Adrenal gland (tissue), 12 donors: Measurements from ENCODE around the gene NHS. TPM values are rescaled to one million over a fixed set of nuclear protein-coding genes. Genes with fewer than 3 reads are reported as not detected.

Experiments used
- DNase-seq, 7 donors: peaks; one replicate each; pipeline ENCODE4 v3.0.0-alpha.2; 2019 to 2020
- H3K27ac ChIP-seq, 5 donors: fragments of 200-600 bp; sonication (generic) in 4 of 5; 1 replicate in 3 of 5; 2 replicates in 2 of 5; pipeline versions ENCODE4 v1.5.1 to v1.8.0; 2016 to 2020; ENCODE audit warnings: mild to moderate bottlenecking in 1 of 5
- H3K27me3 ChIP-seq: fragments of 200-600 bp; 2 replicates; pipeline ENCODE4 v1.8.0; 2021
- H3K36me3 ChIP-seq, 2 donors: fragments of 200-600 bp; replicated peaks in 1 of 2; 1 replicate in 1 of 2; 2 replicates in 1 of 2; pipeline versions ENCODE4 v1.5.1 to v1.8.0; 2018 to 2022
- H3K4me1 ChIP-seq, 2 donors: fragments of 200-600 bp; replicated peaks in 1 of 2; 1 replicate in 1 of 2; 2 replicates in 1 of 2; pipeline versions ENCODE4 v1.5.1 to v1.8.0; 2018 to 2021
- H3K4me3 ChIP-seq, 4 donors: fragments of 200-600 bp; sonication (generic) in 3 of 4; one replicate each; pipeline ENCODE4 v1.5.1; 2016 to 2018
- H3K9me3 ChIP-seq, 3 donors: fragments of 200-600 bp; sonication (generic) in 1 of 3; replicated peaks in 1 of 3; 1 replicate in 2 of 3; 2 replicates in 1 of 3; pipeline versions ENCODE4 v1.5.1 to v1.8.0; 2016 to 2021
- POLR2A ChIP-seq, 2 donors: fragments of 450-650 bp; IDR thresholded peaks; one replicate each; pipeline ENCODE4 v1.6.1; 2017; ENCODE audit warnings: antibody characterized with exemption in 2 of 2, mild to moderate bottlenecking in 2 of 2, moderate library complexity in 1 of 2
- WGBS, 4 donors: extraction: QIAGEN DNeasy Blood & Tissue Kit in 2 of 4; methylation state at CpG; one replicate each; pipeline versions ENCODE4 v1.1.5 to v1.1.7; 2013 to 2017; 5-methylcytosine and 5-hydroxymethylcytosine counted together
- intact Hi-C, 2 donors: fragments of 100-400 bp; cut with DNase I; formaldehyde crosslinking; loops; one replicate each; pipeline versions ENCODE4 v1.14.1 to v1.15.0; 2022 to 2023
- polyA plus RNA-seq, 3 donors: library from polyadenylated mRNA; stranded (reverse); fragments of 200-250 nt in 2 of 3; fragments of 350-450 nt in 1 of 3; fragmentation: Illumina TruSeq in 1 of 3; extraction: RNeasy Lipid Tissue Mini Kit (QIAGEN cat#74804) in 1 of 3; gene quantifications; one replicate each; pipeline ENCODE4 v1.2.3, GENCODE V29; 2013 to 2014
- total RNA-seq, 9 donors: library from RNA; depleted of rRNA in 4 of 9; stranded (reverse); fragments of >200 nt in 4 of 9; fragments of 120-200 nt in 1 of 9; fragmentation: NEBNext Ultra II Directional in 1 of 9; extraction: Animal tissue kit (Norgen Biotek cat#: 25700) in 1 of 9; gene quantifications; one replicate each; pipeline versions ENCODE4 v1.1.0 to v1.2.4, GENCODE V29; 2013 to 2023
- TF ChIP-seq, protein P1 (sequence below), 6 experiments: fragments of 450-650 bp in 4 of 6; fragments of 200-600 bp in 2 of 6; sonication (generic) in 1 of 6; IDR thresholded peaks; 1 replicate in 5 of 6; 2 replicates in 1 of 6; pipeline versions ENCODE4 v1.5.1 to v1.8.0; 2016 to 2021; ENCODE audit warnings: antibody characterized with exemption in 6 of 6, mild to moderate bottlenecking in 2 of 6, moderate library complexity in 1 of 6
- donor health status: healthy with polysubstance abuse.
- donor health status: Bipolar disorder and iron deficiency.
- donor health status: DM: yes; HTN: yes; CAD: no.
- donor health status: DM: no; HTN: no; CAD: no.
- donor health status: DM: no; HTN: no; CAD: no.
- donor health status: DM: yes; HTN: yes; CAD: no.

Gene NHS
- total and polyA plus RNA-seq, 12 donors: 4.4 to 12.5 (median 6.8) TPM

DNA sequence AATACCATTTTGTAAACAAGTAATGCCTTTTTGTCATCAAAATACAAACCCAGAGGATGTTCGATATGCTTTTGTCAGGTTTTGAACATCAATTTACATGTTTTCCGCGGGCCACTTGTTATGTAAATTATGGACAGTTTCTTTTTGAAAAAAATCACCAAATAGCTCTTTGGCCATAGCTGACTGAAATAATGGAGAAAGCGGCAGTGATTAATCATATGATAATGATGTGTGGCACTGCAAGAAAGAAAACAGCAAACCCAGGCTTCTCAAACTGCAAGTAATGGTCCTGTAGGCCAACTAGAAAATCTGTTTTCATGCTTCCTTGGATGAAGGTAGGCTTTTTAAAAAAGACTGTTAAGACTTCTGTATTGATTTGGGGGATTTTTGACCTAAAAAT, 346.7 kb downstream of the NHS start:
- Histone ChIP-seq H3K9me3 (no peaks in the 10 kb centered on the region), H3K36me3 (no peaks in the 10 kb centered on the region), H3K27ac (no peak overlapping the region), H3K4me1 (no peaks in the 10 kb centered on the region), H3K4me3 (no peak overlapping the region), H3K27me3 (no peaks in the 10 kb centered on the region)
- intact Hi-C loops: no loop called here
- 68 to 95% (median 83%) methylated on average over 4 of the region's 4 CpGs for WGBS, 4 donors
- TF ChIP-seq POLR2A (IDR thresholded peaks at IDR 0.05): no peak
- TF ChIP-seq, protein P1, sequence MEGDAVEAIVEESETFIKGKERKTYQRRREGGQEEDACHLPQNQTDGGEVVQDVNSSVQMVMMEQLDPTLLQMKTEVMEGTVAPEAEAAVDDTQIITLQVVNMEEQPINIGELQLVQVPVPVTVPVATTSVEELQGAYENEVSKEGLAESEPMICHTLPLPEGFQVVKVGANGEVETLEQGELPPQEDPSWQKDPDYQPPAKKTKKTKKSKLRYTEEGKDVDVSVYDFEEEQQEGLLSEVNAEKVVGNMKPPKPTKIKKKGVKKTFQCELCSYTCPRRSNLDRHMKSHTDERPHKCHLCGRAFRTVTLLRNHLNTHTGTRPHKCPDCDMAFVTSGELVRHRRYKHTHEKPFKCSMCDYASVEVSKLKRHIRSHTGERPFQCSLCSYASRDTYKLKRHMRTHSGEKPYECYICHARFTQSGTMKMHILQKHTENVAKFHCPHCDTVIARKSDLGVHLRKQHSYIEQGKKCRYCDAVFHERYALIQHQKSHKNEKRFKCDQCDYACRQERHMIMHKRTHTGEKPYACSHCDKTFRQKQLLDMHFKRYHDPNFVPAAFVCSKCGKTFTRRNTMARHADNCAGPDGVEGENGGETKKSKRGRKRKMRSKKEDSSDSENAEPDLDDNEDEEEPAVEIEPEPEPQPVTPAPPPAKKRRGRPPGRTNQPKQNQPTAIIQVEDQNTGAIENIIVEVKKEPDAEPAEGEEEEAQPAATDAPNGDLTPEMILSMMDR (IDR thresholded peaks at IDR 0.05): no peak
- no peak for DNase-seq

DNA sequence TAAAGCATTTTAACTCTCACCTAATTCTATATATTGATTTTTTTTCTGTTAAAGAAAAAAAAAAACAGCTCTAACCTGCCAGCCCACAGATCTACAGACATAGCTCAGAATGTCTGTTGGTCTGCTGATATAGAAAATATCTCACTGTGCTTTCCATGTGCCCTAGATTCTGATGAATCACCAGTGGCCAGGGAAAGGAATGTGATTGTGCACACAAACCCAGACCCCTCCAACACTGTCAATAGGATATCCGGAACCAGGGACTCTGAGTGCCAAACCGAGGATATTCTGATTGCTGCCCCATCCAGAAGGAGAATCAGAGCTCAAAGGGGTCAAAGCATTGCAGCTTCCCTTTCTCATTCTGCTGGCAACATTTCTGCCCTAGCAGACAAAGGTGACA, 350.2 kb downstream of the NHS start:
- Histone ChIP-seq H3K27me3 (peaks cover 4% of the 10 kb centered on the region), H3K9me3 (no peaks in the 10 kb centered on the region), H3K36me3 (no peaks in the 10 kb centered on the region), H3K4me1 (no peaks in the 10 kb centered on the region), H3K4me3 (no peak overlapping the region), H3K27ac (no peak overlapping the region)
- no peak for TF ChIP-seq POLR2A (IDR thresholded peaks at IDR 0.05)
- TF ChIP-seq, protein P1 (IDR thresholded peaks at IDR 0.05): no peak
- WGBS, 4 donors: 78 to 92% (median 91%) methylated on average over 2 of the region's 2 CpGs
- intact Hi-C loops: no loop called here
- DNase-seq: no peak

DNA sequence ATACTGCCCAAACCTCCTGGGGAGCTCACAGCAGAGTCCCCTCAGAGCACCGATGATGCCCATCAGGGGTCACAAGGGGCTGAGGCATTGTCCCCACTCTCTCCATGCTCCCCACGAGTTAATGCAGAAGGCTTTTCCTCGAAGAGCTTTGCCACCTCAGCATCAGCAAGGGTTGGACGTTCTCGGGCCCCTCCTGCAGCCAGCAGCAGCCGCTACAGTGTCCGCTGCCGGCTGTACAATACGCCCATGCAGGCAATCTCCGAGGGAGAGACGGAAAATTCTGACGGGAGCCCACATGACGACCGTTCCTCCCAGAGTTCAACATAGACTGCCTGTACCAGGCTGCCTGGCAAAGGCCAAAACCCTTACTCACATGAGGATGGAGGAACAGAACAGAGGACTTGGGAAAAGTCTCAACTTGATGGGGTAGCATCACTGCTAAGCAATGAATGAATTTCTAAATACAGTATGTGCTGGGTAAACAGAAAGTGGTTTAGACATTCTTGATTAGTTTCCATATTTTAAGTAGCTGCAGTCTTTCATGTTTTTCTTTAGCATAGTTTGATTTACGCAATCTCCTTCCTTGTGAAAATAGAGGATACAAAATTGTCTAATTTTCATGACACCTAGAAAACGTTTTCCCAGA, 357.3 kb downstream of the NHS start:
- no peaks in the 10 kb centered on the region for H3K9me3 ChIP-seq
- no peak overlapping the region for H3K4me3 ChIP-seq
- no peak overlapping the region for H3K27ac ChIP-seq
- no peak for DNase-seq
- peaks cover 4% of the 10 kb centered on the region for H3K27me3 ChIP-seq
- 72 to 87% (median 84%) methylated on average over 7 to 16 of the region's 16 CpGs for WGBS, 4 donors
- TF ChIP-seq, protein P1 (IDR thresholded peaks at IDR 0.05): no peak
- TF ChIP-seq POLR2A (IDR thresholded peaks at IDR 0.05): no peak
- H3K36me3 ChIP-seq: no peaks in the 10 kb centered on the region
- intact Hi-C loops: no loop called here
- no peaks in the 10 kb centered on the region for H3K4me1 ChIP-seq

DNA sequence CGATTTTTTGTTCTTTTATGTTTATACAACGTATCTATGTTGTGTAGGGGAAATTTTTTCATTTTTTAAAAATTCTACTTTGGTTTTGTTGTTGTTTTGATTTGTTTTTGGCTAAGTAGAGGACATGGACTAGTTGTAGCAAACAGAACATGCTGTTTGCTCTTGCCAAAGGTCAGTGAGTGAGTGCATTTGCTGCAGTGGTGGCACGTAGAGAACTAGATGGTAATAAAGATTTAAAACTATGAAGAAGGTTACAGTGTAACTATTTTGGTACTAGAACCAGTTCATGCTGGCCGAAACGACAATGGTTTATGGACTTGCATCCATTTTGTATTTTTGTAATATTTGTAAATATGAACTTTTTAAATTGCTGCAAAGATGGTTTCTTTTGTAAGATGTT, 360.4 kb downstream of the NHS start:
- Histone ChIP-seq H3K27ac (peak overlapping the region in 3 of 5 donors; percentile 37 to 74 (median 68)), H3K4me3 (no peak overlapping the region), H3K27me3 (no peaks in the 10 kb centered on the region), H3K4me1 (peaks cover 0 to 5% of the 10 kb centered on the region in 2 donors), H3K9me3 (no peaks in the 10 kb centered on the region), H3K36me3 (no peaks in the 10 kb centered on the region)
- DNase-seq: no peak
- TF ChIP-seq POLR2A (IDR thresholded peaks at IDR 0.05): no peak
- TF ChIP-seq, protein P1 (IDR thresholded peaks at IDR 0.05): no peak
- intact Hi-C loops: no loop called here
- WGBS, 4 donors: 28 to 54% (median 47%) methylated on average over 5 of the region's 5 CpGs
